ENCODE data around the gene P2RX4.
A peak's percentile ranks its signal among the peaks of the same experiment; 100 is the strongest.
"Not testable (repeated sequence)": the region's sequence is repeated elsewhere in the genome, so short reads cannot be mapped to it uniquely, and the experiment has no call there.

The P2RX4 gene

GRCh38 chr12:121261398-121261797 is 51.5 kb downstream of the P2RX4 start:
- Histone ChIP-seq H3K27ac (no peak overlapping the region), H3K4me3 (no peak overlapping the region)

GRCh38 chr12:121263206-121263935 is 53.4 kb downstream of the P2RX4 start:
- Histone ChIP-seq H3K27ac (no peak overlapping the region), H3K4me3 (no peak overlapping the region)

GRCh38 chr12:121264135-121264534 is 54.2 kb downstream of the P2RX4 start:
- H3K4me3 ChIP-seq = no peak overlapping the region
- H3K27ac ChIP-seq = no peak overlapping the region

- Histone ChIP-seq H3K27ac (no peak overlapping the region), H3K4me3 (no peak overlapping the region)
Observed at GRCh38 chr12:121264951-121265515, 55.1 kb downstream of the P2RX4 start.

- no peak overlapping the region for H3K27ac ChIP-seq
- H3K4me3 ChIP-seq = no peak overlapping the region
Observed at GRCh38 chr12:121267822-121268221, 57.9 kb downstream of the P2RX4 start.

- Histone ChIP-seq H3K27ac (no peak overlapping the region), H3K4me3 (no peak overlapping the region)
Observed at GRCh38 chr12:121273364-121273896, 63.5 kb downstream of the P2RX4 start.

DNA sequence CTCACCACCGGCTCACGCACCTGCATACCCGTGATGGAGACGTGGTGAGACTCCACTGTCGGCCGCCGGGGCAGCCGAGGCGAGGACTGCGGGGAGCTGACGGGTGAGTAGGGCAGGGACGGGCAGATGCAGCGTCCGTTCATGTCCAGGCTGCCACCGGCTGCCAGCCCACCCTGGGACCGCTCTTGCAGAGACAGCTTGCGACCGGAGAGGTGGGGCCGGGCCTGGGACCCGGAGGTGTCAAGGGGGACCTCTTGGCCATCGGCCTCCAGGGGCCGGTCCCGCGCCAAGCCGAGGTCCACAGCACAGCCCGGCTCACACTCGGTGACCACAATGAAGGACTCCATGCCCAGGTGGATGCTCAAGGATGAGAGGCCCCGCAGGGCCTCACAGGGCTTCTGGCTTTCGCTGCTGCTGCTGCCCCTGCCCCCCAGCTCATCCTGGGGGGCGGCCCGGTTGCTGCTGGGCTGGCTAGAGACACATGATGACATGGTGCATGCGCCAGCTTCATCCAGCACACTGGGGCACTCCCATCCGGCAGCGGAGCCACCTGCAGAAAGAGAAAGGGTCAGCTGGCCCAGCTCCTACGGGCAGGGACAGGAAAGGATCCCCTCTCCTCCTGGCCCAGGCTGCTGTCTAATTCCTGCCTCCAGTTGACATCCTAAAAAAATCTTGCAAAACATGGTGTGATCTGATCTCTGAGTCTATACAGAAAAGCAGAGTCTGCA is 64.3 kb downstream of the P2RX4 start:
- no peak overlapping the region for H3K4me3 ChIP-seq
- H3K27ac ChIP-seq = no peak overlapping the region

GRCh38 chr12:121277374-121277759 is 67.4 kb downstream of the P2RX4 start:
- no peak overlapping the region for H3K4me3 ChIP-seq
- H3K27ac ChIP-seq = peak overlapping the region in 5 of 21 experiments; percentile 5 to 68 (median 52)

GRCh38 chr12:121278169-121279070 is 68.5 kb downstream of the P2RX4 start:
- H3K27ac ChIP-seq = peak overlapping the region in 14 of 21 experiments; percentile 5 to 69 (median 58)
- no peak overlapping the region for H3K4me3 ChIP-seq

GRCh38 chr12:121279071-121279375 is 69.1 kb downstream of the P2RX4 start:
- H3K4me3 ChIP-seq = no peak overlapping the region
- H3K27ac ChIP-seq = peak overlapping the region in 14 of 21 experiments; percentile 5 to 69 (median 58)

DNA sequence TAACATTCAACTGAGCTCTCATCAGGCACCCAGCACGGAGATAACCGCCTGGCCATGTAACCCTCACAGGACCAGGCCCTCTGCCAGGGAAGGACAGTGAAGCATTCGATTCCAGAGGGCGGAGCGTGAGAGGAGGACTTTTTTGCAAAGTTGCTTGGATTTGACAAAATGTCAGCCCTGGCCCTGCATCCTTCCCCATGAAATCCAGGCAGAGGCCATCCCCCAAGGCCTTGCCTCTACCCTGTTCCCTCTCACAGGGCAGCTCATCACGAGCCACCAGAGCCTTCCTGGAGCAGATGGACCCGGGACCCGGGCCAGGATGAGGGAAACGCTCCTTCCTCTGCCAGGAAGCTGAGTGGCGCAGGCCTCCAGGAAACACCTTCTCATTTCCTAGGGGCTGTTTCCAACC is 69.6 kb downstream of the P2RX4 start:
- no peak overlapping the region for H3K4me3 ChIP-seq
- peak overlapping the region in 12 of 21 experiments; percentile 36 to 69 (median 61) for H3K27ac ChIP-seq

- H3K4me3 ChIP-seq, H3K27ac ChIP-seq: not testable (repeated sequence)
Observed at GRCh38 chr12:121280531-121280930, 70.6 kb downstream of the P2RX4 start.

DNA sequence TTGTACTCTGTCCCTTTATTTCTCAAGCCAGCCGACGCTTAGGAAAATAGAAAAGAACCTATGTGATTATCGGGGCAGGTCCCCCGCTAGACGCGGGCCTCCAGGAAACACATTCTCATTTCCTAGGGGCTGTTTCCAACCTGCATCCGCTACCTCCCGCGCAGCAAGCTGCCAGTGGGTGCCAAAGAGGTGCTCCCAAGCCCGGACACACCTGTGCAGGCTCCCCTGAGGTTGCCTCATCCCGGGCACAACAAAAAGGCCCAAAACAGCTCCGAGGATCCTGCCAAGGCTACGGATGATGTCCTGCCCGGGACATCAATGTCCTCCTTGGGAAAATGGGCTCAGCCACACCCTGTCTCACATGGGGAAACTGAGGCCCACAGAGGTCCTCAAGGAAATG is 71.2 kb downstream of the P2RX4 start:
- not testable (repeated sequence) for H3K27ac ChIP-seq, H3K4me3 ChIP-seq

DNA sequence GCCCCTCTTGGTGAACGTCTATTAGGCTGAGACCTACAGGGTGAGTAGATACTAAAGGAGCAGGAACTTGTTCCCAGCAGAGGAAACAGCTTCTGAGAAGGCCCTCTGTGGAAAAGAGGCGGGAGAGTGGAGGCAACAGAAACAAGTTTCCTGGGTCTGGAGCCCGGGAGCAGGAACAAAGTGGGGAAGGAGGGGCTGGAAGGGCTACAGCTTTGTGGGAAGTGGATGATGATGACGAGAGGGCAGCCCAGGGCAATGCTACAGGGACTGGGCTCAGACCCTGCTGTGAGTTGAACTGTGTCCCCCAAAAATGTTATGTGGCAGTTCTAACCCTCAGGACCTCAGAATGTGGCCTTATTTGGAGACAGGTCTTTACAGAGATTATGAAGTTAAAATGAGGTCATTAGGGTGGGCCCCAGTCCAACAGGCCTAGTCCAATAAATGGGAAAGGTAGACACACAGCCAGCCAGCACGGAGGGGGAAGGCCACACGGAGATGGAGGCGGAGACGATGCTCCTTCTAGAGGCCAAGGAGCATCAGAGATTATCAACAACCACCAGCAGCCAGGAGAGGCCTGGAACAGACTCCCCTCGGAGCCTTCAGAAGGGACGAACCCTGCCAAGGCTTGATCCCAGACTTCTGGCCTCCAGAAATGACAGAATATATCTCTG is 72.3 kb downstream of the P2RX4 start:
- Histone ChIP-seq H3K4me3 (no peak overlapping the region), H3K27ac (peak overlapping the region in 2 of 21 experiments; percentile 36 to 44)

DNA sequence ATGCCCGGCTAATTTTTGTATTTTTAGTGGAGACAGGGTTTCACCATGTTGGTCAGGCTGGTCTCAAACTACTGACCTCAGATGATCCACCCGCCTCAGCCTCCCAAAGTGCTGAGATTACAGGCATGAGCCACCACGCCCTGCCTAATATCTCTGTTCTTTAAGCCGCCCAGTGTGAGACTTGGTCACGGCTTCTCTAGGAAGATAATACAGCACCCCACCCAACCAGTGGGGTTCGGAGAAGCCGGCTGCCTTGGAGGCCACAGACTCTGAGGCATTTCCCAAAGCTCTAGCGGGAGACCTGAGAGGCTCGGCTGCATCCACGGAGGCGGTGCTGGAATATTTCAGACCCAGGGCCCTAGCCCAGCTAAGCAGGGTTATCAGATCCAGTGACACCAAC is 73.0 kb downstream of the P2RX4 start:
- not testable (repeated sequence) for H3K27ac ChIP-seq

GRCh38 chr12:121283388-121283787 is 73.5 kb downstream of the P2RX4 start:
- Histone ChIP-seq H3K27ac (no peak overlapping the region), H3K4me3 (no peak overlapping the region)

More for the DNA sequence above, 73.0 kb downstream of the P2RX4 start:
- not testable (repeated sequence) for H3K4me3 ChIP-seq

Measured in skin epidermis (tissue), 12 donors.